ENCODE results near the gene AGBL2.
A peak's percentile ranks its signal among the peaks of the same experiment; 100 is the strongest.
"Not testable (repeated sequence)": the region's sequence is repeated elsewhere in the genome, so short reads cannot be mapped to it uniquely, and the experiment has no call there.

Gene AGBL2

DNA sequence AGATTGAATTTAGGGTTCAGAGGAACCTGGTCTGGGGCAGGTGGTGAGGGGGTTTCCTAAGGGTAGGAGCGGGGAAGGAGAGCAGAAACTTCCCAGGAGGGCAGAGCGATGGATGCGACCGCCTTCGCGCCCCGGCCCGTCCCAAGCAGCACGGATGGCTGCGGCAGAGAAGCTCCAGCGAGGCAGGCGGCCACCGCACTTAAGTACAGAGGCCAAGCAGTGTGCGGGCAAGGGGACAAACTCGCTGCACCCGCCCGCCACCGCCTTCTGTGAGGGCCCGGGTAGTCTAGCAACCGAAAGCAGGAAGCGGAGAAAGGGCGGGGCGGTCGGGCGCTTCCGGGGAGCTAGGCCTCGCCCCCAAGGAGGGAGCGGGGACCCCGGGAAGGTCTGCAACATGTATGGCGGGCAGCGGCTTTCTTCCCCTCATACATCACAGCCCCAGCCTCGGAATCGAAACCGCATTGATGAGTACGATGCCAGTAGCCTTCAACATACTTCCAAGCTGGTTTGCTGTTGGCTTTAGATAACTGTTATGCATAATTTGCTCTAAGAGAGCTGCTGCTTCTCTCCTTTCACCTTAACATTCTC is at the start of gene AGBL2:
AGBL2 (minus strand) TSS at position 288 of the 588 bp plus-strand sequence. CDS start 719 bp downstream, outside the sequence.
- peak within 1 kb of the TSS; percentile 62 to 79 (median 68) for H3K4me3 ChIP-seq

DNA sequence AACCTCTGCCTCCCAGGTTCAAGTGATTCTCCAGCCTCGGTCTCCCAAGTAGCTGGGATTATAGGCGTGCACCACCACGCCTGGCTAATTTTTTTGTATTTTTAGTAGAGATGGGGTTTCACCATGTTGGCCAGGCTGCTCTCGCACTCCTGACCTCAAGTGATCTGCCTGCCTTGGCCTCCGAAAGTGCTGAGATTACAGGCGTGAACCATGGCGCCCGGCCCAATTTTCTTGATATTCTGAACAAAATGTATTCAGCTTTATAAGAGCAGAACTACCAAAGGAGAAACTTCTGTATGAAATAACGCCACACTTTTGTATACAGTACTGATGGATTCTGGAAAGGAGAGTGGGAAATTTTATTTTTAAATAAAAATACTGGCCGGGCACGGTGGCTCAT is 44.1 kb upstream of the AGBL2 start:
- not testable (repeated sequence) for H3K27ac ChIP-seq; H3K4me1 ChIP-seq; H3K4me2 ChIP-seq; H3K27me3 ChIP-seq; H3K9ac ChIP-seq; H3K9me3 ChIP-seq (replicated peaks in 1 of 11); H3K4me3 ChIP-seq
- Histone ChIP-seq H4K20me1 (peaks cover 76 to 100% (median 95%) of the 10 kb centered on the region in 11 experiments; a peak in 21 of 22 replicates), H3K36me3 (peaks cover 85 to 99% (median 95%) of the 10 kb centered on the region in 11 experiments)

More for the DNA sequence above, at the start of gene AGBL2:
- H3K27me3 ChIP-seq = no peaks in the 10 kb centered on the region
- H3K4me1 ChIP-seq = peaks cover 14 to 25% (median 21%) of the 10 kb centered on the region in 10 experiments
- peak within 1 kb of the TSS; percentile 36 to 82 (median 75); a peak in 21 of 22 replicates for H3K27ac ChIP-seq
- H3K9me3 ChIP-seq (replicated peaks in 1 of 11) = no peaks in the 10 kb centered on the region
- peak within 1 kb of the TSS; percentile 77 to 99 (median 91) for H3K4me2 ChIP-seq
- H3K9ac ChIP-seq = peak within 1 kb of the TSS; percentile 71 to 84 (median 79)
- H4K20me1 ChIP-seq = peaks cover 0 to 28% (median 4%) of the 10 kb centered on the region in 11 experiments; a peak in 8 of 22 replicates
- no peak for TF ChIP-seq Cebpa-rat (IDR thresholded peaks at IDR 0.05)
- peaks cover 40 to 47% (median 43%) of the 10 kb centered on the region in 11 experiments for H3K36me3 ChIP-seq

DNA sequence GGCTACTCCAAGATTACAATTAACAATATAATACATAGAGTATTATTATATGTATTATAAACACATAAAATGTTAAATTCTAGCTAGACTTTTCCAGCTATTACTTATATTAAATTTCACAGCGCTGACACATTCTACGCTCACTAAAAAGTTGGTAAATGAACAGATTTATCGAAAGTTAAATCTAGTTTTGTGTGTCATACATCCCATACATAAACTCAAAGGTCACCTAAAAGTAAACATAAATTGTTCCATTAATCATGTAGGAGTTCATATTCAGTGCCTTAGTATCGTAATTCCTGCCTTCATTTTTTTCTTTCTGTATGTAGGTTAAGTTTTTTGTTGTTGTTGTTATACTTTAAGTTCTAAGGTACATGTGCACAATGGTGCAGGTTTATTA is 41.0 kb upstream of the AGBL2 start:
- Histone ChIP-seq H3K27me3 (no peaks in the 10 kb centered on the region), H3K4me3 (no peak overlapping the region), H3K27ac (no peak overlapping the region), H3K4me1 (no peaks in the 10 kb centered on the region), H3K4me2 (no peak overlapping the region), H3K36me3 (peaks cover 87 to 99% (median 95%) of the 10 kb centered on the region in 11 experiments), H3K9me3 (replicated peaks in 1 of 11) (0 out of 22 replicates have a peak, but pooled peaks cover 0 to 6% (median 0%) of the 10 kb centered on the region in 11 experiments), H3K9ac (no peak overlapping the region), H4K20me1 (peaks cover 74 to 100% (median 95%) of the 10 kb centered on the region in 11 experiments; a peak in 21 of 22 replicates)
- no peak for TF ChIP-seq Cebpa-rat (IDR thresholded peaks at IDR 0.05)

GRCh38 chr11:47750725-47751124 is 35.6 kb upstream of the AGBL2 start:
- H3K9ac ChIP-seq = no peak overlapping the region
- H3K27me3 ChIP-seq = no peaks in the 10 kb centered on the region
- no peak overlapping the region for H3K4me2 ChIP-seq
- H3K36me3 ChIP-seq = peaks cover 97 to 100% (median 100%) of the 10 kb centered on the region in 11 experiments
- no peak overlapping the region for H3K27ac ChIP-seq
- H3K4me1 ChIP-seq = no peaks in the 10 kb centered on the region
- 0 out of 22 replicates have a peak, but pooled peaks cover 0 to 5% (median 0%) of the 10 kb centered on the region in 11 experiments for H3K9me3 ChIP-seq (replicated peaks in 1 of 11)
- H4K20me1 ChIP-seq = peaks cover 48 to 100% (median 95%) of the 10 kb centered on the region in 11 experiments; a peak in 21 of 22 replicates
- no peak overlapping the region for H3K4me3 ChIP-seq
- no peak for TF ChIP-seq Cebpa-rat (IDR thresholded peaks at IDR 0.05)

DNA sequence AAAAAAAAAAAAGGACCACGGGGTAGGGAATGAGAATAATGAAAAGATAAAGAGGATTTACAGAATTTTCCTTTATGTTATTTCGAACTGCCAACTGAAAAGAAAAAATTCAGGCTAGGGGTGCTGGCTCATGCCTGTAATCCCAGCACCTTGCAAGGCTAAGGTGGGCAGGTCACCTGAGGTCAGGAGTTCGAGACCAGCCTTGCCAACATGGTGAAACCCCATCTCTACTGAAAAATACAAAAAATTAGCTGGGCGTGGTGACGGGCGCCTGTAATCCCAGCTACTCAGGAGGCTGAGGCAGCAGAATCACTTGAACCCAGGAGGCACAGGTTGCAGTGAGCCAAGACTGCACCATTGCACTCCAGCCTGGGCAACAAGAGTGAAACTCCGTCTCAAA is 27.3 kb upstream of the AGBL2 start:
- H3K27ac ChIP-seq; H3K4me2 ChIP-seq; H3K27me3 ChIP-seq; H3K9ac ChIP-seq; H3K4me3 ChIP-seq; H3K4me1 ChIP-seq; H3K9me3 ChIP-seq (replicated peaks in 1 of 11): not testable (repeated sequence)
- Histone ChIP-seq H4K20me1 (peaks cover 36 to 100% (median 98%) of the 10 kb centered on the region in 11 experiments), H3K36me3 (peaks cover 100% of the 10 kb centered on the region in 11 experiments)

GRCh38 chr11:47737817-47738216 is 22.6 kb upstream of the AGBL2 start:
- H3K27ac ChIP-seq; H3K4me2 ChIP-seq; H3K27me3 ChIP-seq; H3K9ac ChIP-seq; H3K9me3 ChIP-seq (replicated peaks in 1 of 11); H3K4me1 ChIP-seq; H3K4me3 ChIP-seq: not testable (repeated sequence)
- peaks cover 100% of the 10 kb centered on the region in 11 experiments for H3K36me3 ChIP-seq
- H4K20me1 ChIP-seq = peaks cover 27 to 99% (median 88%) of the 10 kb centered on the region in 11 experiments; a peak in 21 of 22 replicates

DNA sequence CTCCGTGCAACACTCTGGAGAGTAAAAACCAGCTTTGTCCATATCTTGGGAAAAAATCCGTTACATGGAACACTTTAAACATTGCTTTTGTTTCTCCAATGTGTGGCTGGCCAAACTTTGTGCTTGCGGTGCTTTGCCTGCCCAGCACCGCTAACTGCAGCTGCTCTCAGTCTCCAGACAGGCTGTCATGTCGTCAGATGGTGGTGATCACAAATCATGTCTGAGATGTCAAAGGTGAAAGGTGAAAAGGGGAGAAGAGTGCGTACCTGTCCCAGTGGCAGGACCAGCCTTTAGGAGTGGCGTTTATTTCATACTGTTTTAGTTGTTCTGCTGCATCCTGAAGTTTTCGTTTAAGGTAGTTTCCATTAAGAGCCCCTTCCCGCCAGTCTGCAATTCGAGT is 17.1 kb upstream of the AGBL2 start:
- H3K9me3 ChIP-seq (replicated peaks in 1 of 11) = no peaks in the 10 kb centered on the region
- no peak for TF ChIP-seq Cebpa-rat (IDR thresholded peaks at IDR 0.05)
- H3K9ac ChIP-seq = no peak overlapping the region
- H3K4me2 ChIP-seq = no peak overlapping the region
- H3K4me1 ChIP-seq = no peaks in the 10 kb centered on the region
- H3K27ac ChIP-seq = no peak overlapping the region
- peaks cover 100% of the 10 kb centered on the region in 11 experiments for H3K36me3 ChIP-seq
- no peak overlapping the region for H3K4me3 ChIP-seq
- H4K20me1 ChIP-seq = peaks cover 21 to 99% (median 90%) of the 10 kb centered on the region in 11 experiments; a peak in 21 of 22 replicates
- no peaks in the 10 kb centered on the region for H3K27me3 ChIP-seq

GRCh38 chr11:47731475-47731874 is 16.3 kb upstream of the AGBL2 start:
- H3K4me3 ChIP-seq = no peak overlapping the region
- H3K27ac ChIP-seq = no peak overlapping the region
- no peaks in the 10 kb centered on the region for H3K27me3 ChIP-seq
- H3K4me1 ChIP-seq = peaks cover 0 to under 1% (median 0%) of the 10 kb centered on the region in 10 experiments; a peak in 2 of 20 replicates
- no peak overlapping the region for H3K9ac ChIP-seq
- peaks cover 99 to 100% (median 100%) of the 10 kb centered on the region in 11 experiments for H3K36me3 ChIP-seq
- no peak for TF ChIP-seq Cebpa-rat (IDR thresholded peaks at IDR 0.05)
- peaks cover 24 to 99% (median 87%) of the 10 kb centered on the region in 11 experiments; a peak in 21 of 22 replicates for H4K20me1 ChIP-seq
- no peak overlapping the region for H3K4me2 ChIP-seq
- H3K9me3 ChIP-seq (replicated peaks in 1 of 11) = no peaks in the 10 kb centered on the region

DNA sequence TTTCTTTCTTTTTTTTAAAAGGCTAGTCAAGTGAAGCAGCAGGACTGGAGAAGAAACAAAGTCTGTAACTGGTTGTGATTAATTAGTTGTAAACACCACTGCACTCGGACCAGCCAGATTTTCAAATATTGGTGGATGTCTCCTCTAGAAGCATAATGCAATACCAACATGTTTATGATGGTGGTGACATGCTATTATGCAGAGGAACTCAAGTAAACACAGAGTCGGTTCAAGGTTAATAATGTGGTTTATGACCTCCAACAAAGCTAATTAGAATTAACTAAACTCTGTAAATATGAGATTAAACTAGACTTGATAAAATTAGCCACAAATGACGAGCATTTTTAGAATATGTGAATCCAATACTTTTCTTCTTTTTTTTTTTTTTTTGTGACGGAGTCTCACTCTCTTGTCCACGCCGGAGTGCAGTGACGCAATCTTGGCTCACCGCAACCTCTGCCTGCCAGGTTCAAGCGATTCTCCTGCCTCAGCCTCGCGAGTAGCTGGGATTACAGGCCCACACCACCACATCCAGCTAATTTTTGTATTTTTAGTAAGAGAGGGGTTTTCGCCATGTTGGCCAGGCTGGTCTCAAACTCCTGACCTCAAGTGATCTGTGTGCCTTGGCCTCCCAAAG is 11.8 kb upstream of the AGBL2 start:
- Histone ChIP-seq H3K9ac (no peak overlapping the region), H3K36me3 (peaks cover 99 to 100% (median 100%) of the 10 kb centered on the region in 11 experiments), H3K27ac (no peak overlapping the region), H4K20me1 (peaks cover 21 to 99% (median 83%) of the 10 kb centered on the region in 11 experiments; a peak in 21 of 22 replicates), H3K4me3 (no peak overlapping the region), H3K9me3 (replicated peaks in 1 of 11) (no peaks in the 10 kb centered on the region), H3K4me1 (peaks cover 0 to 27% (median 8%) of the 10 kb centered on the region in 10 experiments; a peak in 13 of 20 replicates), H3K27me3 (no peaks in the 10 kb centered on the region), H3K4me2 (no peak overlapping the region)
- peak in 1 of 11 experiments; percentile 11; a peak in 1 of 22 replicates for TF ChIP-seq Cebpa-rat (IDR thresholded peaks at IDR 0.05)
